IPS-15b (cell line): ENCODE data around the gene DOCK3.
"Not testable (repeated sequence)": the region's sequence is repeated elsewhere in the genome, so short reads cannot be mapped to it uniquely, and the experiment has no call there.

Source experiments
- H3K27me3 ChIP-seq: one replicate; pipeline ENCODE4 v1.6.1; 2013; ENCODE audit warnings: low read length; ENCODE audit not compliant: control insufficient read depth, insufficient read depth
- H3K36me3 ChIP-seq: one replicate; pipeline ENCODE4 v1.6.1; 2013; ENCODE audit warnings: low read length; ENCODE audit not compliant: control insufficient read depth, insufficient read depth
- H3K4me1 ChIP-seq: one replicate; pipeline ENCODE4 v1.6.1; 2013; ENCODE audit warnings: mild to moderate bottlenecking, low read length; ENCODE audit not compliant: control insufficient read depth, insufficient read depth
- H3K4me3 ChIP-seq: one replicate; pipeline ENCODE4 v1.5.1; 2013; ENCODE audit warnings: low read depth, low read length
- H3K9ac ChIP-seq: one replicate; pipeline ENCODE4 v1.6.1; 2013; ENCODE audit warnings: low read depth, mild to moderate bottlenecking, low read length
- H3K9me3 ChIP-seq: one replicate; pipeline ENCODE4 v1.6.1; 2013; ENCODE audit warnings: mild to moderate bottlenecking, low read length; ENCODE audit not compliant: control insufficient read depth, insufficient read depth

Gene DOCK3

DNA sequence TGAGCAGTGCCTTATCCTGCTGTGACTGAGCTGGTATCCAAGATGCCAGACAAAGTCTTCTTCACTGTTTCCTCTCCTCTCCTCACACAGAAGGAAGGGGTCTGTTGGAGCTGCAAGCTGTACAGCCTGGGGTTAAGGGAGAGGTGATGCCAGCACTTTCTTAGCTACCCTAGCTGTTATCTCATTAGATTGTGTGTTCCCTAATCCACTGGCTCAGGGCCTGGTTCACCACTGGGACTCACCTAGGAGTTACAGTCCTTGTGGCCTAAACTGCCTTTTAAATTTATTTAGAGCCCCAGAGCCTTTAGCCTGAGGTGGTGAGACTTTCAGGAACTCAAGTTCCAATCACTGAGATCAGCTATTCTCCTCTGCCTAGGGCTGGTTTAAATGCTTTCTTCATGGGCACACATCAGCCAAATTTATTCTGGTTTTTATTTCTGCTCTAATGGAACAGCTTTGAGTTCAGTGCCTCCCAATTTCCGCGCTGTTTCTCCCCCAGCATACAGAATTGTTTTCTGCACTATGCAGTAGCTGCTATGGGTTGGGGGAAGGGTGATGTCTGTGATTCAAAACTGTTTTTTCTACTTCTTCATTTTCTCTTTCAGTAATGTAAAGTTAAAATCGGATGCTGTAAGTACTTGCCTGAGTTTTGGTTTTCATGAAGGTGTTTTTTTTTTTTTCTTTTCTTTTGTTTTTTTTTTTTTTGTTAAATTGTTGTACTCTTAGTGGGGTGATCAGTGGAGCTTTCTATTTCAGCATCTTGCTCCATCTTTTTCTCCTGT is 198.8 kb downstream of the DOCK3 start:
- H3K9me3 ChIP-seq: no peaks in the 10 kb centered on the region
- no peak overlapping the region for H3K4me3 ChIP-seq
- peaks cover 8% of the 10 kb centered on the region for H3K4me1 ChIP-seq
- no peak overlapping the region for H3K9ac ChIP-seq
- no peaks in the 10 kb centered on the region for H3K36me3 ChIP-seq
- no peaks in the 10 kb centered on the region for H3K27me3 ChIP-seq

DNA sequence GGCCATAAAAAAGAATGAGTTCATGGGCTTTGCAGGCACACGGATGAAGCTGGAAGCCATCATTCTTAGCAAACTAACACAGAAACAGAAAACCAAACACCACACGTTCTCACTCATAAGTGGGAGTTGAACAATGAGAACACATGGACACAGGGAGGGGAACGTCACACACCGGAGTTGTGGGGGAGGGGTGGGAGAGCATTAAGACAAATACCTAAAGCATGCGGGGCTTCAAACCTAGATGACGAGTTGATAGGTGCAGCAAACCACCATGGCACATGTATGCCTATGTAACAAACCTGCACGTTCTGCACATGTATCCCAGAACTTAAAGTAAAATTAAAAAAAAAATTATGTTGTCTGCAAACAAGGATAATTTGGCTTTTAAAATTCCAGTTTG is 200.1 kb downstream of the DOCK3 start:
- not testable (repeated sequence) for H3K9ac ChIP-seq, H3K27me3 ChIP-seq, H3K4me1 ChIP-seq, H3K4me3 ChIP-seq, H3K9me3 ChIP-seq, H3K36me3 ChIP-seq

DNA sequence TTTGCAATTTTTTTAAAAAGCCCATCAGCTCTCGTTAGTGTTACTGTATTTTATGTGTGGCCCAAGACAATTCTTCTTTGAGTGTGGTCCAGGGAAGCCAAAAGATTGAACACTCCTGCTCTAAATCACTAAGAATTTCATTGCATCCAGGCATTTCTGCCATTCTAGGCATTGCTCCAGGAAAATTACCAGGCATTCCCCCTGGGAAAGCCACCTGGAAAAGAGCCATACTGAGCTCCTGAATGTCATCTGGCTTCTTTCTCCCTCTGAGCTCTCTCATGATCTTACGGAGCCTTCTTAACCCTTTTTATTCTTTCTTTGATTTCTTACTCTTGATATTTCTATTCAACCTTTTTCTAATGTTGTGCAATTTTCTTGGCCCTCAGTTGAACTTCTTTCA is 202.2 kb downstream of the DOCK3 start:
- H3K9ac ChIP-seq: no peak overlapping the region
- no peaks in the 10 kb centered on the region for H3K9me3 ChIP-seq
- H3K27me3 ChIP-seq: no peaks in the 10 kb centered on the region
- no peak overlapping the region for H3K4me3 ChIP-seq
- peaks cover 8% of the 10 kb centered on the region for H3K4me1 ChIP-seq
- no peaks in the 10 kb centered on the region for H3K36me3 ChIP-seq

DNA sequence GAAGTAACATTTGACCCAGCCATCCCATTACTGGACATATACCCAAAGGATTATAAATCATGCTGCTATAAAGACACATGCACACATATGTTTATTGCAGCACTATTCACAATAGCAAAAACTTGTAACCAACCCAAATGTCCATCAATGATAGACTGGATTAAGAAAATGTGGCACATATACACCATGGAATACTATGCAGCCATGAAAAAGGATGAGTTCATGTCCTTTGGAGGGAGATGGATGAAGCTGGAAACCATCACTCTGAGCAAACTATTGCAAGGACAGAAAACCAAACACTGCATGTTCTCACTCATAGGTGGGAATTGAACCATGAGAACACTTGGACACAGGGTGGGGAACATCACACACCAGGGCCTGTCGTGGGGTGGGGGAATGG is 208.0 kb downstream of the DOCK3 start:
- H3K36me3 ChIP-seq, H3K4me1 ChIP-seq, H3K9me3 ChIP-seq, H3K27me3 ChIP-seq, H3K9ac ChIP-seq, H3K4me3 ChIP-seq: not testable (repeated sequence)

DNA sequence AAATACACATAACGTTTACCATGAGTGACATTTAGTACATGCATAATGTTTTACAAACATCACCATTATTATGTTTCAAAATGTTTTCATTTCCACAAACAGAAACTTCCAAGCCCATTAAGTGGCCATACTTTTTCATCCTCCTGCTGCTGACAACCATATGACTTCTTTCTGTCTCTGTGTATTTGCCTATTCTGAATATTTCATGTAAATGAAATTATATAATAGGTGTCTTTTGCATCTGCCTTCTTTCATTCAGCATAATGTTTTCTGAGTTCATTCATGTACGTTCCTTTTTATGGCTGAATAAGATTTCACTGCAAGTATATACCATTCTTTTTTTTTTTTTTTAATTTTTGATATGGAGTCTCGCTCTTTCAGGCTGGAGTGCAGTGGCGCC is 209.0 kb downstream of the DOCK3 start:
- Histone ChIP-seq H3K9me3 (no peaks in the 10 kb centered on the region), H3K4me3 (no peak overlapping the region), H3K36me3 (no peaks in the 10 kb centered on the region), H3K9ac (no peak overlapping the region), H3K27me3 (no peaks in the 10 kb centered on the region), H3K4me1 (peaks cover 4% of the 10 kb centered on the region)

DNA sequence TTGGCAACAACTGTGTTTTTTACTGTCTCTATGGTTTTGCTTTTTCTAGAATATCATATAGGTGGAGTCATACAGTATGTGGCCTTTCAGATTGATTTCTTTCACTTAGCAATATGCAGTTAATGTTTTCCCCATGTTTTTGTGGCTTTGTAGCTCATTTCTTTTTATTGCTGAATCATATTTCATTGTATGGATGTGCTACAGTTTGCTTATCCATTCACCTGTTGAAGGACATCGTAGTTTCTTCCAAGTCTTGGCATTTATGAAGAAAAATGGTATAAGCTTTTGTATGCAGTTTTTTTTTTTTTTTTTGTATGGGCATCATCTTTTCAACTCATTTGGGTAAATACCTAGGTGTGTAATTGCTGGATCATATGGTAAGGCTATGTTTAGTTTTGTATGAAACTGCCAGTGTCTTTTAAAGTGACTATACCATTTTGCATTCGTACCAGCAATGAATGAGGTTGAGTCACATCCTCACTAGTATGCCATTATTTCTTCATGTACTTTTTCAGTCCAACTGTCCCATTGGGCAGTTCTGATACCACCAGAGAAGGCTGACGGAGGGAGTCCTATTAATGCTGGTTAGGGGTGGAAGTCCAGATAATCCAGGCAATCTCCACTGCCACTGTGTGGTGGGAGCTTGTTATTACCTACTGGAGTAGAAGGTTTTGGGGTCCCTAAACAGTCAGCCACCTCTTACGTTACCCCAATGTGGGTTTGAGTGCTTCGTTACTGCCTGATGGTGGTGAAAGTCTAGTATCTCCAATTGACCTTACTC is 210.5 kb downstream of the DOCK3 start:
- Histone ChIP-seq H3K9ac (no peak overlapping the region), H3K4me3 (no peak overlapping the region), H3K4me1 (peaks cover 4% of the 10 kb centered on the region), H3K27me3 (no peaks in the 10 kb centered on the region), H3K36me3 (no peaks in the 10 kb centered on the region), H3K9me3 (no peaks in the 10 kb centered on the region)

DNA sequence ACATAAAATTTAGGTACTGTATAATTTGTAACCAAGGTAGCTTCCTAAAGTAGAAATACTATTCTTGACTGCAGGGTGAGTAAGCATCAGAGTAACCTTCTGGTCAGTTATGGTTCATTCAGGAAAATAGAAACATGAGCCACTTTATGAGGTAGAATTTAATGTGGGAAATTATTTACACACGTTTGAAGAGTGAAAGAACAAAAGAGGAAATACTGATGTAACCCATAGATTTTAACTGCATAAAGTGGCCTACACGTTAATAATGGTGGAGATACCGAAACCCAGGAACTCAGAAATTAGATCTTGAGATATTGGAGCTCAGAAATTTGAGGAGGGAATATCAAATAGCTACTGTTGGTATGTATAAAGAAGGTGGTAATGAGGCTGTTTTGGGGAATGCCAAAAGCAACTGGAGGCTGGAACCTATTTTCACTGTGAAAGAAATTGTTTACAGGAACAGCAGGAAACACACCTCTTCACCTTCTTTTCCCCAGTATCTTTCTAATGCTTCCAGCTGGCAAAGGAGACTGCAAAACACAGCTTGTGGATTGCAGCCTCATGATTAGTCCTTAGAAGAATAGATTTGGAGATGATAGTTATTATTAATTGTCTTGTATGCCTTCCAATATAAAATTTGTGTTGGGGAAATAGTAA is 216.1 kb downstream of the DOCK3 start:
- no peak overlapping the region for H3K9ac ChIP-seq

DNA sequence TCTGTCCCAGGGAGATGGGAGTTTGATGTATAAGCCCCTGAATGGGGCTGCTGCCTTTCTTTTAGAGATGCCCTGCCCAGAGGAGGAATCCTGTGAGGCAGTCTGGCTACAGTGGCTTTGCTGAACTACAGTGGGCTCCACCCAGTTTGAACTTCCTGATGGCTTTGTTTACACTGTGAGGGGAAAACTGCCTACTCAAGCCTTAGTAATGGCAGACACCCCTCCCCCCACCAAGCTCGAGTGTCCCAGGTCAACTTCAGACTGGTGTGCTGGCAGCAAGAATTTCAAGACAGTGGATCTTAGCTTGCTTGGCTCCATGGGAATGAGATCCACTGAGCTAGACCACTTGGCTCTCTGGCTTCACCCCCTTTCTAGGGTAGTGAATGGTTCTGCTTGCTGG is 226.4 kb downstream of the DOCK3 start:
- H3K36me3 ChIP-seq, H3K4me1 ChIP-seq, H3K9me3 ChIP-seq, H3K27me3 ChIP-seq, H3K4me3 ChIP-seq: not testable (repeated sequence)
- H3K9ac ChIP-seq: peak overlapping the region; percentile 37

More for the DNA sequence above, 216.1 kb downstream of the DOCK3 start:
- Histone ChIP-seq H3K4me1 (peaks cover 21% of the 10 kb centered on the region), H3K9me3 (no peaks in the 10 kb centered on the region), H3K4me3 (peak overlapping the region; percentile 5), H3K27me3 (no peaks in the 10 kb centered on the region), H3K36me3 (no peaks in the 10 kb centered on the region)

DNA sequence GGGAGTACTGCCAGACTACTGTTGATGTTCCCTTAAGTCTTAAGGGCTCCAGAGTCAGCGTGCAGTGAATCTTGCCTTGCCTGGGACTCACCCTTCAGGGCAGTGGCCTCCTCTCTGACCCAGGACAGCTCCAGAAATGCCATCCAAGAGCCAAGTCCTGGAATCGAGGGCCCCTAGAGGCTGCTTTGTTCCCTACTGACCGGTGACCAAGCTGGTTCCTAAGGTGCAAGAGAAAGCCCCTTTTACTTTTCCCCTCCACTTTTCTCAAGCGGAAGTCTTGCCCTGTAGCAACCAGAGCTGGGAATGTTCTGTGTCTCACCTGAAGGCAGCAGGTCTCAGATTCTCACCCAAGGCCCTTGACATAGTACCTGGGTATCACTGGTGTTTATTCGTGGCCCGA is 238.0 kb downstream of the DOCK3 start:
- H3K9ac ChIP-seq: no peak overlapping the region
- no peak overlapping the region for H3K4me3 ChIP-seq
- no peaks in the 10 kb centered on the region for H3K36me3 ChIP-seq
- H3K9me3 ChIP-seq: no peaks in the 10 kb centered on the region
- peaks cover 13% of the 10 kb centered on the region for H3K4me1 ChIP-seq
- no peaks in the 10 kb centered on the region for H3K27me3 ChIP-seq

DNA sequence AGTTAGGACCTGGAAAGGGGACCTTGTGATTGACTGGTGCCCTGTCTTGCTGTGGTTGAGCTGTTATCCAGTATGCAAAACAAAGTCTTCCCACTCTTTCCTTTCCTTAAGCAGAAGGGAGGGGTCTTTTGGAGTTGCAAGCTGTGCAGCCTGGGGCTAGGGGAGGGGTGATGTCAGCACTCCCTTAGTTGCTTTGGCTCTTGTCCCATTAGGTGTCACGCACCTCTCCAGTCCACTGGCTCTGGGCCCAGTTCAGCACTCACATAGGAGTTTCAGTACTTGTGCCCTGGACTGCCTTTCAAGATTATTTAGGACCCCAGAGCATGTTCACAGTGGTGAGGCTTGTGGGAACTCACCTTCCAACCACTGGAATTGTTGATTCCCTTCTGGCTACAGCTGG is 238.5 kb downstream of the DOCK3 start:
- peaks cover 13% of the 10 kb centered on the region for H3K4me1 ChIP-seq
- no peaks in the 10 kb centered on the region for H3K27me3 ChIP-seq
- H3K4me3 ChIP-seq: no peak overlapping the region
- H3K36me3 ChIP-seq: no peaks in the 10 kb centered on the region
- H3K9me3 ChIP-seq: no peaks in the 10 kb centered on the region
- H3K9ac ChIP-seq: no peak overlapping the region

DNA sequence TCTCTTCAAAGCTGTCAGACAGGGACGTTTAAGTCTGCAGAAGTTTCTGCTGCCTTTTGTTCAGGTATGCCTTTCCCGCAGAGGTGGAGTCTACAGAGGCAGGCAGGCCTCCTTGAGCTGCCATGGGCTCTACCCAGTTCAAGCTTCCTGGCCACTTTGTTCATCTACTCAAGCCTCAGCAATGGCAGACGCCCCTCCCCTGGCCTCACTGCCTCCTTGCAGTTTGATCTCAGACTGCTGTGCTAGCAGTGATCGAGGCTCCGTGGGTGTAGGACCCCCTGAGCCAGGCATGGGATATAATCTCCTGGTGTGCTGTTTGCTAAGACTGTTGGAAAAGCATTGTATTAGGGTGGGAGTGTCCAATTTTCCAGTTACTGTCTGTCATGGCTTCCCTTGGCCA is 247.3 kb downstream of the DOCK3 start:
- not testable (repeated sequence) for H3K9ac ChIP-seq, H3K4me3 ChIP-seq, H3K36me3 ChIP-seq, H3K27me3 ChIP-seq
- H3K9me3 ChIP-seq: peaks cover 15% of the 10 kb centered on the region
- H3K4me1 ChIP-seq: peaks cover 24% of the 10 kb centered on the region

DNA sequence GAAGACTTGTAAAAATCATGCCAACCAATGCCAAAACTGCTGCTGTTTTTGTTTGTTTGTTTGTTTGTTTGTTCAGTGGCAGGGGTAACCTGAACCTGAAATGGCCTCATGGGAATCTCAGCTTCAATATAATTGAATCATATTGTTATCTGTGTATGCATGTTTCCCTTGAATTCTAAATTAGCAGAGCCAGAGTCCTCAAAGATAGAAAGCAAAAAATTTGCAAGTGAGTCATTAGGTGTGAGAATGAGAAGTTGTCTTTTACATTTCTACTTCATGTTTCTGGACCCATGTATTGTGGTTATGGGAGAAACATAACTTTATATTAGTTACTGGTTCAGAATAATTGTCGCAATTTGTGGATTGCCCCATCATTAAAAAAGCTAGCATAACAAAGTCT is 249.2 kb downstream of the DOCK3 start:
- Histone ChIP-seq H3K9ac (no peak overlapping the region), H3K4me3 (no peak overlapping the region), H3K4me1 (peaks cover 31% of the 10 kb centered on the region), H3K27me3 (no peaks in the 10 kb centered on the region), H3K36me3 (no peaks in the 10 kb centered on the region), H3K9me3 (peaks cover 15% of the 10 kb centered on the region)
